ENCODE data around the gene C6orf136. TPM values are rescaled to one million over a fixed set of nuclear protein-coding genes. Genes with fewer than 3 reads are reported as not detected.
A peak's percentile ranks its signal among the peaks of the same experiment; 100 is the strongest.

Gene C6orf136
- total RNA-seq, 1 experiment from 2014 or later: 25.4 TPM

DNA sequence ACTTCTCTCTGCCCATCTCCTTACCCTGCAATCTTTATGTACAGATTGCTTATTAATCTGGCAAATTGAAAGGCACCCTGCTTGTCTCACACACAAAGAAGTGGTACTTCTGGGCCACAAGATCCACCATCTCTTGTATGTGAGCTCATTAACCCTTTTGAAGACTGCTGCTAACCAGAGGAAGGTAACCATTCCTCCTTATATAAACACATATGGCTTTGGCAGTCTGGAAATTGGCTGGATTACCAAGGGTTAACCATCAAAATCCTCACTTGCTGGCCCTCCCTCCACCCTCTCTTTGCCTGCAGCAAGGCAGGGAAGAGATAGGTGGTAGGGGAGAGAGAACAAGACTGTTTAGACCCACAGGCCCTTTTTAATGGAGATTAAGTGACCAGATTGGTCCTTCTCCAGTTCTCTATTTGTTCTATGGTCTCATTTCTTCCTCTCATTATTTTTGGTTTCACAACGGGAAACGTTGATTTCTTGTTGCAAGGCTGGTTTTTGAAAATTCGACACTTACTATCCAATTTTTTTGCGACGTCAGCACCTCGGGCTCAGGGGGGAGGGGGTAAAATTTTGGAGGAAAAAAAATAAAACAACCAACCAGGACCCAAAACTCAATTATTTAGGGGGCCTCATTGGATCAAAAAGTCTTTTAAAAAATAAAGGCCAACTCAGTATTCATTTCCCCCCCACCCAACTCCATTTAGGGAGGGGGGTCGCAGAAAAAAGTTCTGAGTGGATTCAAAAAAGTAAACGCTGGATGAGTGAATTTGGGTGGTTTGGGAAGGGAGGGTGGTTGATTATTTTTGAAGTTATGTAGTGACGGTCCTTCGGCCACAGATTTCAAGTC is 30.7 kb upstream of the C6orf136 start:
- H3K4me1 ChIP-seq: no peaks in the 10 kb centered on the region
- Mint-ChIP-seq H3K36me3 (ENCODE audit: insufficient read depth, unreplicated experiment) (peaks cover 76% of the 10 kb centered on the region), H3K27me3 (ENCODE audit: insufficient read depth, unreplicated experiment) (peaks cover 6% of the 10 kb centered on the region), H3K4me1 (ENCODE audit: low read depth, unreplicated experiment) (peaks cover 22% of the 10 kb centered on the region), H3K4me3 (ENCODE audit: unreplicated experiment) (peak overlapping the region; percentile 78), H3K27ac (ENCODE audit: unreplicated experiment) (peak overlapping the region; percentile 96), H3K9me3 (ENCODE audit: unreplicated experiment) (no peaks in the 10 kb centered on the region)
- no peaks in the 10 kb centered on the region for H3K9me3 ChIP-seq
- intact Hi-C loops (cut with micrococcal nuclease; ENCODE audit: unreplicated experiment): loop anchor here (2.0 kb wide), 1 partner anchor 59 kb away; the partner anchor contains the start of genes GNL1 and PRR3
- H3K4me3 ChIP-seq (ENCODE audit: low read depth, low read length): peak overlapping the region; percentile 77
- peaks cover 2% of the 10 kb centered on the region; the same call in 1 of the 2 replicates for H3K36me3 ChIP-seq (ENCODE audit: control insufficient read depth, insufficient read depth, low read length)
- ChIA-PET CTCF (no interaction called here), POLR2A (interaction anchor here (0.7 to 2.0 kb wide), 5 partner anchors 25 to 106 kb away, joined by 3 to 22 read pairs (median 5); partner anchors contain the start of genes DHX16 and MDC1)
- BruUV-seq (replicated peaks): TSS peak; percentile 56
- TF ChIP-seq, protein P1, sequence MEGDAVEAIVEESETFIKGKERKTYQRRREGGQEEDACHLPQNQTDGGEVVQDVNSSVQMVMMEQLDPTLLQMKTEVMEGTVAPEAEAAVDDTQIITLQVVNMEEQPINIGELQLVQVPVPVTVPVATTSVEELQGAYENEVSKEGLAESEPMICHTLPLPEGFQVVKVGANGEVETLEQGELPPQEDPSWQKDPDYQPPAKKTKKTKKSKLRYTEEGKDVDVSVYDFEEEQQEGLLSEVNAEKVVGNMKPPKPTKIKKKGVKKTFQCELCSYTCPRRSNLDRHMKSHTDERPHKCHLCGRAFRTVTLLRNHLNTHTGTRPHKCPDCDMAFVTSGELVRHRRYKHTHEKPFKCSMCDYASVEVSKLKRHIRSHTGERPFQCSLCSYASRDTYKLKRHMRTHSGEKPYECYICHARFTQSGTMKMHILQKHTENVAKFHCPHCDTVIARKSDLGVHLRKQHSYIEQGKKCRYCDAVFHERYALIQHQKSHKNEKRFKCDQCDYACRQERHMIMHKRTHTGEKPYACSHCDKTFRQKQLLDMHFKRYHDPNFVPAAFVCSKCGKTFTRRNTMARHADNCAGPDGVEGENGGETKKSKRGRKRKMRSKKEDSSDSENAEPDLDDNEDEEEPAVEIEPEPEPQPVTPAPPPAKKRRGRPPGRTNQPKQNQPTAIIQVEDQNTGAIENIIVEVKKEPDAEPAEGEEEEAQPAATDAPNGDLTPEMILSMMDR (IDR thresholded peaks at IDR 0.05; ENCODE audit: insufficient read depth in 1 of 2, low read depth in 1 of 2, low read length in 1 of 2, severe bottlenecking in 1 of 2, unreplicated experiment in 1 of 2): no peak
- H3K27me3 ChIP-seq (replicated peaks; ENCODE audit: control insufficient read depth, insufficient read depth, low read length): no peaks in the 10 kb centered on the region
- peak; percentile 57 to 60 for DNase-seq

DNA sequence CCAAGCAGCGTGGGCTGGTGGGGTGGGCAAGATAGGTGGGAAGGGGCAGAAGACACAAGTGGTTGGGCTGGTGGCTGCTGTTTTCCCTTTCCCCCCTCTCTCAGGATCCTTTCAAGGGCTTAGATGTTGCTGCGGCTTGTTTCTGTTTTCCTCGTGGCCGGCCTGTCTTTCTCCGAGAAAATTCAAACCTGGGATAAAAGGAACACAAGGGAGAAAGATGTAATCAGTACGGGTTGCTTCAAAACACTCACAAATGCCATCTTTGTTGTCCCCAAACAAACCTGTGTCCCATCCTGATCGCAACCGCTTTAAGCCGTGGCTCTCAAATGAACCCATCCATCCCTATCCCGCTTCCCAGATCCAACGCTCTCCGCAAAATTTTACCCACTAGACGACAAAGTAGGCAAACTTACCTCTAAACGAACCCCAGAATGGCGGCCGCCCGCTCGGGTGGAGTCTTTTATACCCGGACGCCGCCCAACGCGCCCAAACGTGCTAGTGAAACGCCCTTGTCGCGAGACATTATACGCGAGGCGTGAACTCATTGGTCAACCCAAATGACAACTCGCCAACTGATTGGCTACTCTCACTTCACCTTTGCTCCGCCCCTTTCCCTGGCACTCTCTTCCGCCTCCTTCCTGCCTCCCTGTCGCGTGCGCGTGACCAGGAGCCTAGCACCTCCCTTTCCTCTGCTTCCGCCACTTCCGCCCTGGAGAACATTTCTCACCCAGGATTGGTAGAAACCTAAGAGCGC is 29.9 kb upstream of the C6orf136 start, which contains the start of gene PPP1R10:
TSS of gene PPP1R10 (minus strand) at position 433 of the 754 bp plus-strand sequence. CDS start 7,299 bp downstream, outside the sequence.
- peak within 1 kb of the TSS; percentile 77 for H3K4me3 ChIP-seq (ENCODE audit: low read depth, low read length)
- H3K9me3 ChIP-seq: no peaks in the 10 kb centered on the region
- H3K4me3 Mint-ChIP-seq (ENCODE audit: unreplicated experiment): peak within 1 kb of the TSS; percentile 78
- CTCF ChIA-PET: interaction anchor here (0.6 kb wide), 1 partner anchor 33 kb away, joined by 3 read pairs; no protein-coding TSS in a partner anchor
- TF ChIP-seq, protein P1 (IDR thresholded peaks at IDR 0.05; ENCODE audit: insufficient read depth in 1 of 2, low read depth in 1 of 2, low read length in 1 of 2, severe bottlenecking in 1 of 2, unreplicated experiment in 1 of 2): no peak
- intact Hi-C loops (cut with micrococcal nuclease; ENCODE audit: unreplicated experiment): loop anchor here (1.0 to 2.0 kb wide), 5 partner anchors 9 to 103 kb away; partner anchors contain the start of genes ATAT1, C6orf136, GNL1 and PRR3
- H3K36me3 Mint-ChIP-seq (ENCODE audit: insufficient read depth, unreplicated experiment): peaks cover 76% of the 10 kb centered on the region
- H3K4me1 ChIP-seq: no peaks in the 10 kb centered on the region
- peak; percentile 99 for DNase-seq
- no TSS peak for BruUV-seq (replicated peaks)
- H3K27ac Mint-ChIP-seq (ENCODE audit: unreplicated experiment): peak within 1 kb of the TSS; percentile 96
- peaks cover 22% of the 10 kb centered on the region for H3K4me1 Mint-ChIP-seq (ENCODE audit: low read depth, unreplicated experiment)
- peaks cover 2% of the 10 kb centered on the region; the same call in 1 of the 2 replicates for H3K36me3 ChIP-seq (ENCODE audit: control insufficient read depth, insufficient read depth, low read length)
- no peaks in the 10 kb centered on the region for H3K9me3 Mint-ChIP-seq (ENCODE audit: unreplicated experiment)
- peaks cover 6% of the 10 kb centered on the region for H3K27me3 Mint-ChIP-seq (ENCODE audit: insufficient read depth, unreplicated experiment)
- H3K27me3 ChIP-seq (replicated peaks; ENCODE audit: control insufficient read depth, insufficient read depth, low read length): no peaks in the 10 kb centered on the region
- POLR2A ChIA-PET: interaction anchor here (0.5 to 1.3 kb wide), 3 partner anchors 46 to 100 kb away, joined by 3 to 9 read pairs (median 4); partner anchors contain the start of genes ABCF1 and MDC1
